ENCODE measurements around the gene TSPAN31.

Gene TSPAN31

GRCh38 chr12:57730336-57731067 lies 14.3 kb upstream of the TSPAN31 start:
- no peak overlapping the region for H3K18ac ChIP-seq (ENCODE audit: low read length)
- no peaks in the 10 kb centered on the region for H3K79me1 ChIP-seq (ENCODE audit: low read depth, low read length)
- H4K91ac ChIP-seq (ENCODE audit: low read depth, low read length, poor library complexity), result no peak overlapping the region
- peaks cover 0 to 3% of the 10 kb centered on the region in 2 donors for H3K9me3 ChIP-seq (replicated peaks in 1 of 2; ENCODE audit: control insufficient read depth in 2 of 2, insufficient read depth in 1 of 2, low read depth in 1 of 2, low read length in 2 of 2)
- peaks cover 5 to 9% of the 10 kb centered on the region in 2 donors for H3K4me1 ChIP-seq (ENCODE audit: control insufficient read depth in 2 of 2, insufficient read depth in 1 of 2, low read depth in 1 of 2, low read length in 2 of 2)
- H3K14ac ChIP-seq (ENCODE audit: low read length), result no peak overlapping the region
- H3K4ac ChIP-seq (ENCODE audit: low read length), result no peak overlapping the region
- no peak overlapping the region for H2BK12ac ChIP-seq (ENCODE audit: low read length)
- no peak overlapping the region for H2AFZ ChIP-seq (ENCODE audit: low read length)
- no peak overlapping the region for H3K9ac ChIP-seq (ENCODE audit: low read depth, low read length, poor library complexity)
- no peak overlapping the region for H2BK120ac ChIP-seq (ENCODE audit: low read depth, low read length)
- H4K8ac ChIP-seq (ENCODE audit: low read depth, low read length), result no peak overlapping the region
- whole genome bisulfite sequencing, 2 donors (ENCODE audit: extremely low coverage in 2 of 2, insufficient read length in 2 of 2, insufficient replicate concordance in 1 of 2), result no CpG with 5 or more reads among the region's 13 CpGs
- peaks cover 0 to 67% of the 10 kb centered on the region in 2 donors for H3K36me3 ChIP-seq (replicated peaks in 1 of 2; ENCODE audit: control insufficient read depth in 2 of 2, insufficient read depth in 2 of 2, low read length in 2 of 2)
- no peak overlapping the region for H2BK15ac ChIP-seq (ENCODE audit: low read length)
- DNase-seq (ENCODE audit: low spot score), result no peak
- no peak overlapping the region for H3K4me3 ChIP-seq (ENCODE audit: low read length in 2 of 2)
- H2AK5ac ChIP-seq (ENCODE audit: low read depth, low read length), result no peak overlapping the region
- peak overlapping the region; percentile 53 for H3K23ac ChIP-seq (ENCODE audit: low read depth, low read length, poor library complexity)
- H3K27me3 ChIP-seq (ENCODE audit: control insufficient read depth in 3 of 3, insufficient read depth in 3 of 3, low read depth in 1 of 3, low read length in 3 of 3), result peaks cover 0 to 93% (median 18%) of the 10 kb centered on the region in 3 experiments
- no peak overlapping the region for H2BK5ac ChIP-seq (ENCODE audit: low read length)
- no peak overlapping the region for H3K27ac ChIP-seq (replicated peaks; ENCODE audit: low read length)
- no peak overlapping the region for H3K4me2 ChIP-seq (ENCODE audit: insufficient read depth, low read length, poor library complexity, severe bottlenecking)

GRCh38 chr12:57731411-57732080 lies 13.3 kb upstream of the TSPAN31 start:
- H3K9me3 ChIP-seq (replicated peaks in 1 of 2; ENCODE audit: control insufficient read depth in 2 of 2, insufficient read depth in 1 of 2, low read depth in 1 of 2, low read length in 2 of 2), result peaks cover 0 to 5% of the 10 kb centered on the region in 2 donors
- no peak for DNase-seq (ENCODE audit: low spot score)
- no peak overlapping the region for H4K91ac ChIP-seq (ENCODE audit: low read depth, low read length, poor library complexity)
- no CpG with 5 or more reads among the region's 19 CpGs for WGBS, 2 donors (ENCODE audit: extremely low coverage in 2 of 2, insufficient read length in 2 of 2, insufficient replicate concordance in 1 of 2)
- H2AFZ ChIP-seq (ENCODE audit: low read length), result no peak overlapping the region
- H2BK5ac ChIP-seq (ENCODE audit: low read length), result no peak overlapping the region
- H3K23ac ChIP-seq (ENCODE audit: low read depth, low read length, poor library complexity), result no peak overlapping the region
- no peak overlapping the region for H2BK12ac ChIP-seq (ENCODE audit: low read length)
- peaks cover 0 to 61% of the 10 kb centered on the region in 2 donors for H3K36me3 ChIP-seq (replicated peaks in 1 of 2; ENCODE audit: control insufficient read depth in 2 of 2, insufficient read depth in 2 of 2, low read length in 2 of 2)
- no peak overlapping the region for H3K14ac ChIP-seq (ENCODE audit: low read length)
- H4K8ac ChIP-seq (ENCODE audit: low read depth, low read length), result no peak overlapping the region
- no peak overlapping the region for H2BK15ac ChIP-seq (ENCODE audit: low read length)
- H2AK5ac ChIP-seq (ENCODE audit: low read depth, low read length), result no peak overlapping the region
- H2BK120ac ChIP-seq (ENCODE audit: low read depth, low read length), result no peak overlapping the region
- no peak overlapping the region for H3K4me2 ChIP-seq (ENCODE audit: insufficient read depth, low read length, poor library complexity, severe bottlenecking)
- no peak overlapping the region for H3K9ac ChIP-seq (ENCODE audit: low read depth, low read length, poor library complexity)
- H3K4ac ChIP-seq (ENCODE audit: low read length), result no peak overlapping the region
- peaks cover 0 to 94% (median 21%) of the 10 kb centered on the region in 3 experiments for H3K27me3 ChIP-seq (ENCODE audit: control insufficient read depth in 3 of 3, insufficient read depth in 3 of 3, low read depth in 1 of 3, low read length in 3 of 3)
- H3K4me3 ChIP-seq (ENCODE audit: low read length in 2 of 2), result no peak overlapping the region
- H3K4me1 ChIP-seq (ENCODE audit: control insufficient read depth in 2 of 2, insufficient read depth in 1 of 2, low read depth in 1 of 2, low read length in 2 of 2), result peaks cover 11 to 12% of the 10 kb centered on the region in 2 donors
- no peak overlapping the region for H3K18ac ChIP-seq (ENCODE audit: low read length)
- H3K27ac ChIP-seq (replicated peaks; ENCODE audit: low read length), result no peak overlapping the region
- H3K79me1 ChIP-seq (ENCODE audit: low read depth, low read length), result no peaks in the 10 kb centered on the region

- no CpG with 5 or more reads among the region's 4 CpGs for WGBS, 2 donors (ENCODE audit: extremely low coverage in 2 of 2, insufficient read length in 2 of 2, insufficient replicate concordance in 1 of 2)
- Histone ChIP-seq H3K27me3 (ENCODE audit: control insufficient read depth in 3 of 3, insufficient read depth in 3 of 3, low read depth in 1 of 3, low read length in 3 of 3) (peaks cover 3 to 94% (median 21%) of the 10 kb centered on the region in 3 experiments), H3K18ac (ENCODE audit: low read length) (no peak overlapping the region)
Observed at GRCh38 chr12:57732270-57732669, 12.6 kb upstream of the TSPAN31 start.

More at GRCh38 chr12:57732270-57732669, 12.6 kb upstream of the TSPAN31 start:
- H3K23ac ChIP-seq (ENCODE audit: low read depth, low read length, poor library complexity), result no peak overlapping the region
- peaks cover 0 to 54% of the 10 kb centered on the region in 2 donors for H3K36me3 ChIP-seq (replicated peaks in 1 of 2; ENCODE audit: control insufficient read depth in 2 of 2, insufficient read depth in 2 of 2, low read length in 2 of 2)
- no peak overlapping the region for H3K27ac ChIP-seq (replicated peaks; ENCODE audit: low read length)
- H2BK120ac ChIP-seq (ENCODE audit: low read depth, low read length), result no peak overlapping the region
- no peak for DNase-seq (ENCODE audit: low spot score)
- peaks cover 0 to 4% of the 10 kb centered on the region in 2 donors for H3K9me3 ChIP-seq (replicated peaks in 1 of 2; ENCODE audit: control insufficient read depth in 2 of 2, insufficient read depth in 1 of 2, low read depth in 1 of 2, low read length in 2 of 2)
- no peaks in the 10 kb centered on the region for H3K79me1 ChIP-seq (ENCODE audit: low read depth, low read length)
- no peak overlapping the region for H4K8ac ChIP-seq (ENCODE audit: low read depth, low read length)
- no peak overlapping the region for H3K4ac ChIP-seq (ENCODE audit: low read length)
- no peak overlapping the region for H2AK5ac ChIP-seq (ENCODE audit: low read depth, low read length)
- H3K4me1 ChIP-seq (ENCODE audit: control insufficient read depth in 2 of 2, insufficient read depth in 1 of 2, low read depth in 1 of 2, low read length in 2 of 2), result peaks cover 10 to 14% of the 10 kb centered on the region in 2 donors
- no peak overlapping the region for H2BK5ac ChIP-seq (ENCODE audit: low read length)
- H2BK15ac ChIP-seq (ENCODE audit: low read length), result no peak overlapping the region
- H3K9ac ChIP-seq (ENCODE audit: low read depth, low read length, poor library complexity), result no peak overlapping the region
- H2AFZ ChIP-seq (ENCODE audit: low read length), result no peak overlapping the region
- no peak overlapping the region for H4K91ac ChIP-seq (ENCODE audit: low read depth, low read length, poor library complexity)
- no peak overlapping the region for H3K4me2 ChIP-seq (ENCODE audit: insufficient read depth, low read length, poor library complexity, severe bottlenecking)
- no peak overlapping the region for H2BK12ac ChIP-seq (ENCODE audit: low read length)
- H3K4me3 ChIP-seq (ENCODE audit: low read length in 2 of 2), result no peak overlapping the region
- H3K14ac ChIP-seq (ENCODE audit: low read length), result no peak overlapping the region

Data from neuronal stem cell (in vitro differentiated cells).